HG02938 (cell line): ENCODE results near the gene SNED1.

ENCODE experiments used
- ATAC-seq: cut with Tn5 transposase; IDR thresholded peaks from one replicate; pipeline ENCODE4 v1.9.1; 2021; ENCODE audit warnings: mild to moderate bottlenecking, moderate library complexity; ENCODE audit not compliant: unreplicated experiment

SNED1 gene

DNA sequence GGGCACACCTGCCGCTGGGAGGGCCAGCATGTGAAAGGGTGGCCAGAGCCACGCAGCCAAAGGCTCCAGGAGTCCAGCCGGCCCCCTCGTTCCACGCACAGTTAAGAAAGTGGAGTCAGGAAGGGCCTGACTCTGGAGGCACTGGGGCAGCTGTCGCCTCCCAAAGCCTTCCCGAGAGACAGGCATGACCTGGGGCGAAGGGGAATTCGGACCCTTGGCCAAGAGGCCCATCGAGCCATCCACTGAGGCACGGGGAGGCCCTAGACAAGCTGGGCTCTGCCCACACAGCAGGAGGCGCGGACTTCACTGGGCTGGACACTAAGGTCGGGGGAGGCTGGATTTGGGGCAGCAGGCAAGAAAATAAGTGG is 38.5 kb upstream of the SNED1 start:
- no peak for ATAC-seq

DNA sequence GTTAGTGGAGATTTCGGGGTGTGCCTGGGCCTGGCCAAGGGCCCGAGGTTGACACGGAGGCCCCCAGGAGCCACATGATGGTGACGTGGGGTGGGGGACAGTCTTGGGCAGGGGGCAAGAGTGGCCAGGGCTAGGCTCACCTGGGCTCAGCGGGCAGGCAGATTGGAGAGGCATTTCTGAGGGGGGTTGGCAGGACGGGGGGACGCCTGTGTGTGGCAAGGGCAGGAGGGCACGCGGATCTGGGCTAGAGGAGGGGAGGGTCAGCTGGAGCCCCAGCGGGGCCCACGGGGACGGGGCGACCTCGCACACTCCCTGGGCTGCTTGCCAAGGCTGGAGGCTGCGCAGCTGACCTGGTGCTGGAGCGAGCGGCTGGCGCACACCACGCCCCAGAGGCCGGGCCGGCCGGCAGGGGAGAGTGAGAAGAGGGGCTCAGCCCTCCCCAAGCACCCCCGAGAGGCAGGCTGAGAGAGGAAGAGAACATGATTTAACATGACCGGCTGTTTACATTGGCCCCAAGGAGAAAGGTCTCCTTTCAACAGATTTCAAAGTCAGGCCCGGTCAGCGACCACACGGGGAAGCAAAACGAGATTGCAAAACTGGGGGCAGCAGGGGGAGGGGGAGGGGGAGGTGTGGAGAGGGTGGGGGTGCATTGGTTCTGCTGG is 38.0 kb upstream of the SNED1 start:
- ATAC-seq, result no peak

- ATAC-seq, result no peak
Measured at GRCh38 chr2:240960971-240961876, 37.2 kb upstream of the SNED1 start.

DNA sequence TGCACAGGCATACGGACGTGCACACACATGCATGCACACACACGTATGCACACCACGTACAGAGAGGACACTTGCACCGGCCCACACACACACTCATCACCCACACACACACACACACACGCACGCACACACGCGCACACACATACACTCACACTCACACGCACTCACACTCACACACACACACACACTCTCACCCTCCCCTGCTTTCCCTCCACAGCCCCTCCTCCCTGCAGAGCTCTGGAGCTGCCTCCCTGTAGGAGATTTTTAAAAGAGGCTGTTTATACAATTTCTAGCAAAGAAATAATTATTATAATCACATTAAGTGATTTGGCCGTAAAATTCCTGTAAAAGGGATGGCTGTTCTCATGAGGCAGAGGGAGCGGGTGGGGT is 36.5 kb upstream of the SNED1 start:
- no peak for ATAC-seq

DNA sequence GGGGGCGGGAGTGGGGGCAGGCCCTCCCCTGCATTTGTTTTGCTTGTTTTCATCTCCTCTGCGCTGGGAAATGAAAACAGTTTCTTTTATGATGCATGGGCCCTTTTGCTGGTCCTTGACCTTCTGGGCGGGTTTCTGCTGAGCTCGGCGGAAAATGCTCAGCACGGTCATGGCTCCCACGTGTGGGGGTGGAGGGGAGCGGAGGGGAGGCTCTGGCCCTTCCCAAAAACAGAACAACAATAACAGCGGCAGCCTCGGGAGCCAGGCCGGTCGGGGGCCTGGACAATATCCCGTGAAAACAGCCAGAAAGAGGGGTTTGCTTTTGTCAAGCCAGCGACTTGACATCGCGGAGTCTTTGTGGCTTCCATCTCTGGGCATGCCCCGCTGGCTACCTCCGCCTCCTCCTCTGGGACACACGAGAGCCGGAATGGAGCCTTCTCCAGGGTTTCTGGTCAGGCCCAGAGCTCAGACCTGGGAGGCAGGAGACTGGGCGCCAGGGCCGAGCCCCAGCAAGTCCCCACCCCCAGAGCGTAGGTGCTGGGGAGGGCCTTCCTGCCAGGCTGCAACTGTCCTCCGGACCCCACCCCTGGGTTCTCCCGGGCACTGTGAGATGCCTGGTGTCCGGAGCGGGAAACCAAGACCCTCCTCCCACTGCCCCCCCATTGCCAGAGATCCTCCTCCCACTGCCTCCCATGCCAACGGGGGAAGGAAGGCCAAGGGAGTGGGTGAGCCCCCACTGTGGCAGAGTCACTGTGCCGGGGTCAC is 35.9 kb upstream of the SNED1 start:
- ATAC-seq, result no peak

DNA sequence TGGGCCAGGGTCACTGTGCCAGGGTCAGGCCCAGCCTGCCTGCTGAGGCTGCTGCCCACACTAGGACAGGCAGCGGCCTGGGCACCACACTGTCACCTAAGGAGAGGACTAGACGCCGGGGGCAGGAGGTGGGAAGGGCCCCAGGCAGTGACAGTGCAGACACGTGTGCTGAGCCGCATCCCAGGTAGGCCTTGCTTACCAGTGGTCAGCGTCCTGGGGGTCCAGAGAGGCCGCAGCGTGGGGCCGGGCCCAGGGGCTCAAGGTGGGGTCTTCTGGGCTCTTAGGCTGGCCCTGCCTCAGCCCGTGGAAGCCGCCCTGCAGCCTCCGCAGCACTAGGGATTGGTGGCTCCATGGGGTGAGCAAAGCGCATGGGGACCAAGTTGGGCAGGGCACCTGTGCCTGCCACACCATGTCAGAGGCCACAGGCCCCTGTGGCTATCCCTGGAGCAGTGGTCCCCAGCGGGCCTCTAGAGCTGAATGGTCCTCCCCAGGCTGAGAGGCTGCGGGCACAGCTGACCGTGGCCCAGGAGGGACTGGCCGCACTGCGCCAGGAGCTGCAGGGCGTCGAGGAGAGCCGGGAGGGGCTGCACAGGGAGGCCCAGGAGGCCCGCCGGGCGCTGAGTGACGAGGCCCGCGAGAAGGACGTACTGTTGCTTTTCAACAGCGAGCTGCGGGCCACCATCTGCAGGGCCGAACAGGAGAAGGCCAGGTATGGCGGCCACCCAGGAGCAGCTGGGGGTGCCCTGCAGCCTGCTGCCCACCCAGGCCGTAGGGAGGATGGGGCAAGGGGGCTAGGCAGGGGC is 35.2 kb upstream of the SNED1 start:
- no peak for ATAC-seq

GRCh38 chr2:240963868-240964703 is 34.3 kb upstream of the SNED1 start:
- no peak for ATAC-seq

DNA sequence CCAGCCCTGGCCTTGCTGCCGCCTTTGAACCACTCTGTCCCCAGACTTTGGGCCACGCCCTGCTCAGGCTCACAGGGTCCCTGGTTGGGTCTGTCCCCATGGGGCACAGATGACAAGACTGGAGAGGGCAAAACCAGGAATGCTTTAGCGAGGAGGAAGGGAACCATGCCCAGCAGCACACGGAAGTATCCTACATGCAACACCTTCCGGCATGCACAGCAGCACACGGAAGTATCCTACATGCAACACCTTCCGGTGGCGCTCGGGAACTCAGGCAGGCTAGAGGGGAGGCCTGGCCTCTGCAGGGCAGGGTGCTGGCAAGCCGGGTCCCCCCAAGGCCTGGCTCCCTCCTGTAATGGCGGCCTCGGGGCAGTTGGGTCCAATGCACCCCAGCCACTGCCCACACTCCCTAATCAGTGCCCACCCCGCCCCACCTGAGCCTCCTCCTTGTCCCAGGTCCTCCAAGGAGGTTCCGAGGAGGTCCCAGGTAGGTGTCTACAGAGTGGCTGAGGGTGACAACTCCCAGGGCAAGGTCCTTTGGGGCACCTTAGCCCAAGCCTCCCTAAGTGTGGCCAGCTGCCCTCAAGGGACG is 33.6 kb upstream of the SNED1 start:
- ATAC-seq, result no peak

- ATAC-seq, result no peak
Measured at GRCh38 chr2:240965296-240965904, 33.0 kb upstream of the SNED1 start.

DNA sequence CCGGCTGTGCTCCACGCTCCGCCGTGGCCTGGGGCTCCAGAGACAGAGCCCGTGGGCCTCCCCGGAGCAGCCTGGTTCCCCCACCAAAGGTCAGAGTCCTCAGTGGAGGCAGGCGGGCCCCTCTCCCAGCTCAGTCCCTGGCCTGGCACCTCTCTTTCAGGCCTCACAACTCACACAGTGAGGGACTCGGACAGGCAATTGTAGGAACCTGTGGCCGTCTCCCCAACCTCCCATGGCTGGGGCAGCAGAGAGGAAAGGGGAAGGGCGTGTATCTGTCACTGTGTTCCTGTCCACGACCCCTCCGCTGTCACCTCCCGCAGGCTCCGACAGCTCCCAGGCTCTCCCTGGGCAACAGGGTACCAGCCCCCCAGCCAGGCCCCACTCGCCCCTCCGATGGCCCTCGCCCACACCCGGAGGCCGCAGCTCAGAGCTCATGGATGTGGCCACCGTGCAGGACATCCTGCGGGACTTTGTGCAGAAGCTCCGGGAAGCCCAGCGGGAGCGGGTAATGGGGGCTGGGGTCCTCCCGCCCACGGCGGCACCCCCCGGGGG is 32.4 kb upstream of the SNED1 start:
- ATAC-seq, result no peak

DNA sequence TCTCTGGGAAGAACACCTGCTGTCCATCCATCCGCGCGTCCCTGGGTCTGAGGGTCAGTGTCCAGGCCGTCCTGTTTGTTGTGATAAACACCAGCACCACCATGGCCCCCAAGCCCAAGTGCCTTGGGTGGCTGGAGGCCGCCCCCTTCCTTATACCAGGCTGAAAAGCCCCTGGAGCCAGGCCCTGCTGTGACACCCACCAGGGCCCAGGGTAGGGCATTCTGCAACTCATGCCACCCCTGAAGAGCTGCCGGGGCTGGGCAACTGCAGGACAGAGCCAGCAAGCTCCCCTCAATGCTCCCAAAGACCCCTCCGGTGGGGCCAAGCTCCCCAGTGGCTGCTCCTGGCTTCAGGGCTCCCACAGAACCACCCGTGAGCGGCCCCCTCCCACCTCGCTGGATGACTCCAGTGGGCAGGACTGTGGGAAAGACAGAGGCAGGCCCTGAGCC is 31.9 kb upstream of the SNED1 start:
- no peak for ATAC-seq

- ATAC-seq, result no peak
Measured at GRCh38 chr2:240966906-240967680, 31.3 kb upstream of the SNED1 start.

DNA sequence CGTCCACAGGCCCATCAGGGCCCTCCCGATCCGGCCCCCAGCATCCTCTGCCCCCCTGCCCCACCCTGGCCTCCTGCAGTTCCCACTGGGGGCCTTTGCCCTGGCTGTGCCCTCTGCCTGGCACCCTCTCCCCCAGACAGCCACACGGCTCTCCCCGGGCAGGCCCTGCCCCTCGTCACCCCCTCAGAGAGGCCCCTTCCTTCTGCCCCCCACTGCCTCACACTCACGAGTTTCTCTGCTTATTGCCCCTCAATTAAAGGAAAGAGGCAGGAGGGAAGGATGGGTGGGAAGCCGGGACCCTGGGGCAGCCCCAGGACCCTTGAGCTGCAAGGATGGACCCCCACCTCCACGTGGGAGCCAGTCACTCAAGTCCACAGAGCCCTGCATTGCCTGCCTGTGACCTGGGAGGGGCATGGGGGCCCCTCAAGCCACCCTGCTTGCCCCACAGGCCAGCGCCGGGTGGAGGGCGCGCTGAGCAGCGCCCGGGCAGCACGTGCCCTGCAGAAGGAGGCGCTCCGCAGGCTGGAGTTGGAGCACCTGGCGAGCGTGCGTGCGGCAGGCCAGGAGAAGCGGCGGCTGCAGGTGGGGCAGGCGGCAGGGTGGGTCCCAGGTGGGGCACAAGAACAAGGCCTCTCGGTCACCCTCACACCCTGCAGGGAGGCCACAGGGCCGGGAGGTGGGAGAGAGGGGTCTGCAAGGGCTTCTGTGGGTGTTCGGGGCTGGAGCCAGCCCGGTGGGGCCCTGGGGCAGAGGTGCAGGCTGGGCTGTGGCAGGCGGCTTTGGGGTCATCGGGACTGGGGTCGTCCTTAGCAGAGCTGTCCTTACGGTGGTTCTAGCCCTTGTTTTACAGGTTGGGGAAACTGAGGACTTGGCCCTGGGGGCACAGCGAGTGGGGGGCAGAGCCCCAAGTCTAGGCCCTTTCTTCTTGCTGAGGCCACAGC is 30.5 kb upstream of the SNED1 start:
- ATAC-seq, result no peak

DNA sequence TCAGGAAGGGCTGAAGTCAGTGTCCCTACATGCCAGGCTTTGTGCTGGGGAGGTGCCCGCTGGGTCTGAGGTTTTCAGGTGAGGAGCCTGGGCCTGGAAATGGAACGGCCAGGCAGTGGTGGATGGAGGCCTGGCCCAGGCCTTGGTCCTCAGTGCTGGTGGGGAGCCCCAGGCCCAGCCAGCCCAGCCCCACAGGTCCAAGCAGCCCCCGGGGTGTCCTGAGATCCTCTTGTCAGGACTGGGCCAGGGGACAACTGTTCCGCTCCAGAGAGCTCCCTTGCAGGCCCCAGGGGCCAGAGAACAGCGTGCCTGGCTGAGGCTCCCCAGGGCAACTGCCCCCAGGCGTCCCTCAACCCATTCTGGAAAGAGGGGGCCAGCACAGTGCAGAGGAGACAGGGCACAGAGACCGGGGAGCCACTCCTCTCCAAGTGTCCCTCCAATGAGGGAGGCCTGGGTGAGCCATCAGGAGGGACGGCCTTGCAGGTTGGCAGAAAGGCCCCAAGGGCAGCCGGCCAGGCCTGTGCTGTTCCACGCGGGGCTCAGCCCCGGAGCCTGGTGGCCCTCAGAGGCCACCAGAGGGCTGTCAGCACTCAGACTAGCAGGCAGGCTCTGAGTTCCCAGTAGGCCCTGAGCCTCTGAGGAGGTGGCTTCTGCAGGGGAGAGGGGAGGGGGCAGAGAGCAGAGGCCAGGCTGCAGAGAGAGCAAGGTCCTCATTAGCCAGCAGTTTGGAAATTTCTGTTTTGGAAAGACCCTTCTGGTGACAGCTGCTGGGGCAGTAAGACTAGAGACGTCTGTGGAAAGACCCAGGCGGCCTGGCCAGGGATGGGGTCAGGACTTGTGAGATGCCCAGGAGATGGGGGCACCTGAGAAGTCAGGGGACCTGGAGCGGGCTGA is 29.4 kb upstream of the SNED1 start:
- ATAC-seq, result no peak

DNA sequence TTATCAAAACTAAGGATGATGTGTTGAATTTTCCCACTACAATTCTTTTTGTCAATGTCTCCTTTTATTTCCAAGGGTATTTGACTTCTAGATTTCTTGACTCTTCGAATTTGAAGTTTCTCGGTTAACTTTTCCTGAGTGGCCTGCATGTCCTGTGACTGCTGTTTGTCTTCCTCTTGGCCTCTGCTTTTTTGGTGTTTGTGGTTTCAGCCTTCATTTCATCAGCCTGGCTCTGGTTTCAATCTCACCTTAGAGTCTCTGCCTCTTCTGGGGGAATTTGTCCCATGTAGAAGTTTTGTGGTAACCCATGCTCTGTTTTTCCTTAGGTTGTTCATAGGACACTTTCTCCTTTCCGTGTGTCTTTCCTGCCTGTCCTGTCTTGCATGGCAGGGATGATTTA is 28.3 kb upstream of the SNED1 start:
- no peak for ATAC-seq

DNA sequence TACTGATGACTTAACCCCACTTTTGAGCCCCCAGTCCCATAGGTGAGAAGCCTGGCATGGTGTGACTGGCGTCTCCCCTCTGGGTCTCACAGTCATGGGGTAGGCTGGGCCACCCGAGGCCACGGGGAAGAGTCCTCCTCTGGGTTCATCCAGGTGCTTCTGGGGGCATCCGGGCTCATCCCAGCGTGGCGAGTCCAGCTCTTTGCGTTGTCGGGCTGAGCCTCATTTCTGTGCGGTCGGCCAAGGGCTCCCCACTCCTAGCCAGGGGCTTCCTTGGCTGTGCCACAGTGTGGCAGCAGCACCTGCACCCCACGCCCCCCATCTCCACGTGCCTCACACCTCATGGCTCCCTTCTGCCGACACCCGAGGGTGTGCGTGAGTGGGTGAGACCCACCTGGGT is 27.6 kb upstream of the SNED1 start:
- ATAC-seq, result no peak
